Measurements from ENCODE around the gene COL9A2.

COL9A2 gene

GRCh38 chr1:40318476-40318875 lies 1.4 kb upstream of the COL9A2 start:
- DNase-seq (ENCODE audit: low read depth), result no peak

- no peak for DNase-seq (ENCODE audit: low read depth)
Observed at GRCh38 chr1:40317394-40318074, 448 bp upstream of the COL9A2 start.

GRCh38 chr1:40315795-40316594 lies 1.1 kb downstream of the COL9A2 start:
- DNase-seq (ENCODE audit: low read depth), result no peak

GRCh38 chr1:40315239-40315794 lies 1.8 kb downstream of the COL9A2 start:
- DNase-seq (ENCODE audit: low read depth), result peak; percentile 75

GRCh38 chr1:40314721-40315238 lies 2.3 kb downstream of the COL9A2 start:
- DNase-seq (ENCODE audit: low read depth), result no peak

- DNase-seq (ENCODE audit: low read depth), result no peak
Observed at GRCh38 chr1:40313958-40314720, 2.9 kb downstream of the COL9A2 start.

GRCh38 chr1:40313329-40313957 lies 3.6 kb downstream of the COL9A2 start:
- no peak for DNase-seq (ENCODE audit: low read depth)

- no peak for DNase-seq (ENCODE audit: low read depth)
Observed at GRCh38 chr1:40312238-40313205, 4.6 kb downstream of the COL9A2 start.

- DNase-seq (ENCODE audit: low read depth), result no peak
Observed at GRCh38 chr1:40311692-40312091, 5.4 kb downstream of the COL9A2 start.

GRCh38 chr1:40310983-40311642 lies 6.0 kb downstream of the COL9A2 start:
- DNase-seq (ENCODE audit: low read depth), result no peak

- DNase-seq (ENCODE audit: low read depth), result no peak
Observed at GRCh38 chr1:40310129-40310461, 7.0 kb downstream of the COL9A2 start.

- DNase-seq (ENCODE audit: low read depth), result no peak
Observed at GRCh38 chr1:40309374-40310128, 7.5 kb downstream of the COL9A2 start.

- no peak for DNase-seq (ENCODE audit: low read depth)
Observed at GRCh38 chr1:40308036-40308727, 8.9 kb downstream of the COL9A2 start.

- DNase-seq (ENCODE audit: low read depth), result no peak
Observed at GRCh38 chr1:40307186-40307585, 9.9 kb downstream of the COL9A2 start.

GRCh38 chr1:40306296-40306695 lies 10.8 kb downstream of the COL9A2 start:
- DNase-seq (ENCODE audit: low read depth), result no peak

- no peak for DNase-seq (ENCODE audit: low read depth)
Observed at GRCh38 chr1:40305871-40306270, 11.2 kb downstream of the COL9A2 start.

- no peak for DNase-seq (ENCODE audit: low read depth)
Observed at GRCh38 chr1:40305451-40305850, 11.6 kb downstream of the COL9A2 start.

- no peak for DNase-seq (ENCODE audit: low read depth)
Observed at GRCh38 chr1:40303790-40304189, 13.3 kb downstream of the COL9A2 start.

Measured in activated T-cell treated with anti-CD3 and anti-CD28 coated beads for 24 hours (primary cell).